Mesothelial cell of epicardium (in vitro differentiated cells): Measurements from ENCODE around the gene RAB4A. TPM values are rescaled to one million over a fixed set of nuclear protein-coding genes. Genes with fewer than 3 reads are reported as not detected.
"Not testable (repeated sequence)": the region's sequence is repeated elsewhere in the genome, so short reads cannot be mapped to it uniquely, and the experiment has no call there.

ENCODE experiments used
- DNase-seq, 2 experiments: peaks; one replicate each; pipeline ENCODE4 v3.0.0; 2021; ENCODE audit warnings: low spot score in 2 of 2; ENCODE audit not compliant: unreplicated experiment in 2 of 2
- H3K27ac Mint-ChIP-seq: 2 replicates; pipeline ENCODE4 v1.8.0; 2021; ENCODE audit warnings: mixed read lengths
- H3K27me3 Mint-ChIP-seq: 2 replicates; pipeline ENCODE4 v1.8.0; 2021; ENCODE audit warnings: low read depth, mixed read lengths
- H3K36me3 Mint-ChIP-seq: 2 replicates; pipeline ENCODE4 v1.8.0; 2021; ENCODE audit warnings: mixed read lengths
- H3K4me1 Mint-ChIP-seq: 2 replicates; pipeline ENCODE4 v1.8.0; 2021; ENCODE audit warnings: mixed read lengths
- H3K4me3 Mint-ChIP-seq: 2 replicates; pipeline ENCODE4 v1.8.0; 2021; ENCODE audit warnings: mild to moderate bottlenecking, moderate library complexity, mixed read lengths
- H3K9me3 Mint-ChIP-seq: 2 replicates; pipeline ENCODE4 v1.8.0; 2021; ENCODE audit warnings: mixed read lengths
- CTCF ChIP-seq: fragments of 200-600 bp; sonication (generic); IDR thresholded peaks from one replicate; pipeline ENCODE4 v1.5.0; 2021; ENCODE audit warnings: antibody characterized with exemption; ENCODE audit not compliant: unreplicated experiment
- total RNA-seq: library from RNA; stranded (reverse); gene quantifications from 3 replicates; pipeline ENCODE4 v1.2.1, GENCODE V29; 2021

RAB4A gene
- total RNA-seq, 1 donor from 2014 or later, result 59.8 TPM

- no peaks in the 10 kb centered on the region for H3K9me3 Mint-ChIP-seq
- H3K4me1 Mint-ChIP-seq, result peaks cover 25% of the 10 kb centered on the region
- no peak overlapping the region for H3K4me3 Mint-ChIP-seq
- no peak for DNase-seq
- H3K27me3 Mint-ChIP-seq, result no peaks in the 10 kb centered on the region
- TF ChIP-seq CTCF, result no peak
- H3K36me3 Mint-ChIP-seq, result peaks cover 30% of the 10 kb centered on the region
- H3K27ac Mint-ChIP-seq, result no peak overlapping the region
Measured at GRCh38 chr1:229325853-229326487, 55.1 kb downstream of the RAB4A start.

DNA sequence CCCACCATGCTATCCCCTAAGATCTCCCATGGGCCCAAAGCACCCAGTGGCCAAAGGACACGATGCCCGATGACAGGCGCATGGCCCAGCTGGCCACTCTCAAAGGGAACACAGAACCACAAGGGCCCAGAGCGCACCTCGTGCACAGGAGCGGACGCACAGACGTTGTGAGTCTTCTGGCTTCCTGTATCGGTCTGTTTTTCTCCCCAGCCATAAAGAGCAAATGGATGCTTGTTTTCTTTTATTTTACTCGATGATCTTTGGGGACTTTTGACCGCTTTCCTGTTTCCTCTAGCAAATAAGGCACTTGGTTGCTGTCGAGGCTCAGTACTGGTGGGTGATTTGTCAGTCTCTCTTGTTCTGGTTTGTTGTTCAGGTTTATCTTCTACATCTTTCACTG lies 55.7 kb downstream of the RAB4A start:
- no peaks in the 10 kb centered on the region for H3K27me3 Mint-ChIP-seq
- TF ChIP-seq CTCF, result no peak
- H3K36me3 Mint-ChIP-seq, result peaks cover 29% of the 10 kb centered on the region
- no peak overlapping the region for H3K27ac Mint-ChIP-seq
- DNase-seq, result no peak
- no peaks in the 10 kb centered on the region for H3K9me3 Mint-ChIP-seq
- peaks cover 25% of the 10 kb centered on the region for H3K4me1 Mint-ChIP-seq
- no peak overlapping the region for H3K4me3 Mint-ChIP-seq

DNA sequence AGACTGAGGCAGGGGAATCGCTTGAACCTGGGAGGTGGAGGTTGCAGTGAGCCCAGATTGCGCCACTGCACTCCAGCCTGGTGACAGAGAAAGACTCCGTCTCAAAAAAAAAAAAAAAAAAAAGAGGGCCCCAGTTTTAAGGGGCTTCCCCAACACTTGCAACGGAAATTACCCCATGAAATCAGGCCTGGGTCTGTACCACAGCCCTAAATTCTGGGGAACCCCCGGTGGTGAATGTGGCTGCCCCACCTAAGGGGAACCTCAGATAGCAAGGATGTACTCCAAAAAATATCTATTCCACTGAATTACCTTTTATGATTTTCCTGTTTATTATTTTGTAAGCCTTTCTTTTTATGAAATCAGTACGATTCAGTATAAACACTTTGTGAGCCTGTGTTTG lies 56.9 kb downstream of the RAB4A start:
- H3K27me3 Mint-ChIP-seq, H3K27ac Mint-ChIP-seq, H3K4me3 Mint-ChIP-seq, H3K9me3 Mint-ChIP-seq, DNase-seq: not testable (repeated sequence)
- Mint-ChIP-seq H3K4me1 (peaks cover 25% of the 10 kb centered on the region), H3K36me3 (peaks cover 25% of the 10 kb centered on the region)

GRCh38 chr1:229328598-229329362 lies 57.9 kb downstream of the RAB4A start:
- no peak for DNase-seq
- Mint-ChIP-seq H3K36me3 (peaks cover 23% of the 10 kb centered on the region), H3K4me1 (peaks cover 21% of the 10 kb centered on the region), H3K27me3 (no peaks in the 10 kb centered on the region), H3K4me3 (no peak overlapping the region), H3K9me3 (no peaks in the 10 kb centered on the region), H3K27ac (no peak overlapping the region)
- no peak for TF ChIP-seq CTCF

DNA sequence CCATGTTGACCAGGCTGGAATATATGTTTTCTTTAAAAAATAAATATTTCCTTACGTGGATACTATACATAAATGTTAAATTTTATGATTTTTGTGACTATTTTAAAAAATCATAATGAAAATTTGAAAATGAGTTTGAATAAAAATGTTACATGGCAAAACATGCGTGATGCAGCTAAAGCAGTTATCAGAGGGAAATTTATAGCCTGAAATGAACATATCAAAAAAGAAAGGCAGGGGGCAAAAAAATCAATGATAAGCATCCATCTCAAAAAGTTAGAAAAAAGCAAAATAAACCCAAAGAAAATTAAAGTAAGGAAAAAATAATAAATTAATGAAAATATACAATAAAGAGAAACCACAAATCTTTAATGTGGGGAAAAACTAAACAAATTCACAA lies 63.4 kb downstream of the RAB4A start:
- TF ChIP-seq CTCF, result no peak
- H3K27ac Mint-ChIP-seq, result no peak overlapping the region
- no peaks in the 10 kb centered on the region for H3K4me1 Mint-ChIP-seq
- no peak overlapping the region for H3K4me3 Mint-ChIP-seq
- peaks cover 7% of the 10 kb centered on the region for H3K9me3 Mint-ChIP-seq
- no peaks in the 10 kb centered on the region for H3K27me3 Mint-ChIP-seq
- DNase-seq, result no peak
- H3K36me3 Mint-ChIP-seq, result peaks cover 14% of the 10 kb centered on the region

- no peak for TF ChIP-seq CTCF
- no peaks in the 10 kb centered on the region for H3K27me3 Mint-ChIP-seq
- H3K36me3 Mint-ChIP-seq, result peaks cover 12% of the 10 kb centered on the region
- H3K4me3 Mint-ChIP-seq, result no peak overlapping the region
- H3K9me3 Mint-ChIP-seq, result peaks cover 7% of the 10 kb centered on the region
- no peaks in the 10 kb centered on the region for H3K4me1 Mint-ChIP-seq
- H3K27ac Mint-ChIP-seq, result no peak overlapping the region
- no peak for DNase-seq
Measured at GRCh38 chr1:229334716-229335115, 63.8 kb downstream of the RAB4A start.
